GM23338 (cell line): ENCODE data around the gene CPSF7.

Source experiments
- CREB1 ChIP-seq: fragments of 250-450 bp; sonication (Bioruptor Pico); IDR thresholded peaks from 2 replicates; pipeline ENCODE4 v1.5.0; 2020; ENCODE audit warnings: low read depth, mild to moderate bottlenecking, moderate library complexity
- EZH2 ChIP-seq: fragments of 200-600 bp; sonication (generic); IDR thresholded peaks from one replicate; pipeline ENCODE4 v1.8.0; 2017; ENCODE audit warnings: antibody characterized with exemption, mild to moderate bottlenecking, low read depth; ENCODE audit not compliant: unreplicated experiment
- EZH2phosphoT487 ChIP-seq: fragments of 200-600 bp; sonication (generic); IDR thresholded peaks from one replicate; pipeline ENCODE4 v1.8.1; 2018; ENCODE audit warnings: antibody characterized with exemption; ENCODE audit not compliant: unreplicated experiment
- NANOG ChIP-seq: IDR thresholded peaks from 2 replicates; pipeline ENCODE4 v1.6.1; 2016; ENCODE audit warnings: antibody characterized with exemption, borderline replicate concordance
- POLR2AphosphoS5 ChIP-seq: IDR thresholded peaks from 2 replicates; pipeline ENCODE4 v1.6.1; 2016; ENCODE audit warnings: antibody characterized with exemption, low read depth
- STAT1 ChIP-seq: IDR thresholded peaks from one replicate; pipeline ENCODE4 v1.6.1; 2016; ENCODE audit warnings: antibody characterized with exemption; ENCODE audit not compliant: unreplicated experiment
- ZNF331 ChIP-seq: fragments of 250-450 bp; sonication (Bioruptor Pico); IDR thresholded peaks from 2 replicates; pipeline ENCODE4 v1.5.0; 2020; ENCODE audit warnings: low read depth, mild to moderate bottlenecking, moderate library complexity
- TF ChIP-seq, protein P1 (sequence below), 2 experiments: fragments of 200-600 bp in 1 of 2; sonication (generic) in 1 of 2; conservative IDR thresholded peaks; 2 replicates each; pipeline versions ENCODE4 v1.5.1 to v1.6.1; 2016 to 2017; ENCODE audit warnings: antibody characterized with exemption in 2 of 2, low read depth in 2 of 2, mild to moderate bottlenecking in 2 of 2, moderate library complexity in 1 of 2
- TF ChIP-seq, protein P2 (sequence below): IDR thresholded peaks from 2 replicates; pipeline ENCODE4 v1.6.1; 2016; ENCODE audit warnings: antibody characterized with exemption
- TF ChIP-seq, protein P3 (sequence below): IDR thresholded peaks from one replicate; pipeline ENCODE4 v1.6.1; 2018; ENCODE audit warnings: antibody characterized with exemption; ENCODE audit not compliant: unreplicated experiment

DNA sequence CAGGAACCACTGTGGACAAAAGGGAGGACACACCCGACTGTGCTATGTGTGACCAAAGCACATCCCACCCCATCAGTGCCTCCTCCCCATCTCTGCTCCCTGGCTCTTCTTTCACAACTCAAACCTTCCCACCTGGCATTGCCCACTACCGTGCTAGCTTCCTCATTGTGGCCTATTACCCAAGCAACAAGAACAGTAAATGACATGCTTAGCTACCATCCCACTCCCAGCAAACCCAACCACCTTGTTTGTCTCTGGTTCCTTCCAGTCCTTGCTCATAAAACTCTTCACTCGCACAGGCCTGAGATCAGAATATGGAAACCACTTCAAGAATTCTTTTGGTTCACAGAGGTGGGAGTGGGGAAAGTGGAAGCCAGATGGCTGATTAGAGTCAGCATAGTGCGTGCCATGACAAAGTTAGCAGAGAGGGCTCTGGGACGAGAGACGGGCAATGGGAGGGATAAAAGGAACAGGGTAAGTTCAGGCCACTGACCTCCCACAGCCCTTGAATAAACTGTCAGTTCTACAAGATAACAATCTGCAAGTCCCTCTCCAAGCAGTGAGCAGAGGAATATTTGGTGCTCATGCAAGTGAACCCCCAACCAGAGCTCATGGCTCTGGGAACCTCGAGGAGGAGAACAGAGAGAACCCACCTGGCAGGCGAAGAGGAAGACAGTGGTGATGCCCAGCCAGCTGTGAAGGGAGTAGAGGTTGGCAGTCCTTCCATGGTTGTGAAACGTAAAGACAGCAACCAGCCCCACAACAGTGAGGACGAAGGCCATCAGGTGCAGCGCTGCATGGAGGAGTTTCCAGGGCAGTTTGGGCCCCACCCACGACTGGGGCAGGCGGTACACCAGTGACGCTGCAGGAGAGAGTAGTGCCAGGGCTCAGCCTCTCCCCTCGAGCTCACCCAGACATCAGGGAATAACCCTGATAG is 76.4 kb downstream of the CPSF7 start:
- TF ChIP-seq, protein P1, sequence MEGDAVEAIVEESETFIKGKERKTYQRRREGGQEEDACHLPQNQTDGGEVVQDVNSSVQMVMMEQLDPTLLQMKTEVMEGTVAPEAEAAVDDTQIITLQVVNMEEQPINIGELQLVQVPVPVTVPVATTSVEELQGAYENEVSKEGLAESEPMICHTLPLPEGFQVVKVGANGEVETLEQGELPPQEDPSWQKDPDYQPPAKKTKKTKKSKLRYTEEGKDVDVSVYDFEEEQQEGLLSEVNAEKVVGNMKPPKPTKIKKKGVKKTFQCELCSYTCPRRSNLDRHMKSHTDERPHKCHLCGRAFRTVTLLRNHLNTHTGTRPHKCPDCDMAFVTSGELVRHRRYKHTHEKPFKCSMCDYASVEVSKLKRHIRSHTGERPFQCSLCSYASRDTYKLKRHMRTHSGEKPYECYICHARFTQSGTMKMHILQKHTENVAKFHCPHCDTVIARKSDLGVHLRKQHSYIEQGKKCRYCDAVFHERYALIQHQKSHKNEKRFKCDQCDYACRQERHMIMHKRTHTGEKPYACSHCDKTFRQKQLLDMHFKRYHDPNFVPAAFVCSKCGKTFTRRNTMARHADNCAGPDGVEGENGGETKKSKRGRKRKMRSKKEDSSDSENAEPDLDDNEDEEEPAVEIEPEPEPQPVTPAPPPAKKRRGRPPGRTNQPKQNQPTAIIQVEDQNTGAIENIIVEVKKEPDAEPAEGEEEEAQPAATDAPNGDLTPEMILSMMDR (conservative IDR thresholded peaks at IDR 0.05; ENCODE audit: low read depth in 2 of 2): no peak
- TF ChIP-seq EZH2: no peak
- TF ChIP-seq POLR2AphosphoS5: no peak
- TF ChIP-seq EZH2phosphoT487: no peak
- no peak for TF ChIP-seq STAT1
- TF ChIP-seq, protein P2, sequence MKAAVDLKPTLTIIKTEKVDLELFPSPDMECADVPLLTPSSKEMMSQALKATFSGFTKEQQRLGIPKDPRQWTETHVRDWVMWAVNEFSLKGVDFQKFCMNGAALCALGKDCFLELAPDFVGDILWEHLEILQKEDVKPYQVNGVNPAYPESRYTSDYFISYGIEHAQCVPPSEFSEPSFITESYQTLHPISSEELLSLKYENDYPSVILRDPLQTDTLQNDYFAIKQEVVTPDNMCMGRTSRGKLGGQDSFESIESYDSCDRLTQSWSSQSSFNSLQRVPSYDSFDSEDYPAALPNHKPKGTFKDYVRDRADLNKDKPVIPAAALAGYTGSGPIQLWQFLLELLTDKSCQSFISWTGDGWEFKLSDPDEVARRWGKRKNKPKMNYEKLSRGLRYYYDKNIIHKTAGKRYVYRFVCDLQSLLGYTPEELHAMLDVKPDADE: no peak
- no peak for TF ChIP-seq CREB1 (CRISPR knock-in tag)
- TF ChIP-seq, protein P3, sequence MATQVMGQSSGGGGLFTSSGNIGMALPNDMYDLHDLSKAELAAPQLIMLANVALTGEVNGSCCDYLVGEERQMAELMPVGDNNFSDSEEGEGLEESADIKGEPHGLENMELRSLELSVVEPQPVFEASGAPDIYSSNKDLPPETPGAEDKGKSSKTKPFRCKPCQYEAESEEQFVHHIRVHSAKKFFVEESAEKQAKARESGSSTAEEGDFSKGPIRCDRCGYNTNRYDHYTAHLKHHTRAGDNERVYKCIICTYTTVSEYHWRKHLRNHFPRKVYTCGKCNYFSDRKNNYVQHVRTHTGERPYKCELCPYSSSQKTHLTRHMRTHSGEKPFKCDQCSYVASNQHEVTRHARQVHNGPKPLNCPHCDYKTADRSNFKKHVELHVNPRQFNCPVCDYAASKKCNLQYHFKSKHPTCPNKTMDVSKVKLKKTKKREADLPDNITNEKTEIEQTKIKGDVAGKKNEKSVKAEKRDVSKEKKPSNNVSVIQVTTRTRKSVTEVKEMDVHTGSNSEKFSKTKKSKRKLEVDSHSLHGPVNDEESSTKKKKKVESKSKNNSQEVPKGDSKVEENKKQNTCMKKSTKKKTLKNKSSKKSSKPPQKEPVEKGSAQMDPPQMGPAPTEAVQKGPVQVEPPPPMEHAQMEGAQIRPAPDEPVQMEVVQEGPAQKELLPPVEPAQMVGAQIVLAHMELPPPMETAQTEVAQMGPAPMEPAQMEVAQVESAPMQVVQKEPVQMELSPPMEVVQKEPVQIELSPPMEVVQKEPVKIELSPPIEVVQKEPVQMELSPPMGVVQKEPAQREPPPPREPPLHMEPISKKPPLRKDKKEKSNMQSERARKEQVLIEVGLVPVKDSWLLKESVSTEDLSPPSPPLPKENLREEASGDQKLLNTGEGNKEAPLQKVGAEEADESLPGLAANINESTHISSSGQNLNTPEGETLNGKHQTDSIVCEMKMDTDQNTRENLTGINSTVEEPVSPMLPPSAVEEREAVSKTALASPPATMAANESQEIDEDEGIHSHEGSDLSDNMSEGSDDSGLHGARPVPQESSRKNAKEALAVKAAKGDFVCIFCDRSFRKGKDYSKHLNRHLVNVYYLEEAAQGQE: no peak
- TF ChIP-seq ZNF331 (CRISPR knock-in tag): no peak
- TF ChIP-seq NANOG: no peak
